GM12873 (cell line): ENCODE data around the gene PXMP4.

Experiments
- CTCF ChIP-seq: IDR thresholded peaks from 2 replicates; pipeline ENCODE4 v1.5.1; 2012; ENCODE audit warnings: low read depth, mild to moderate bottlenecking, moderate library complexity, low read length, control low read depth; ENCODE audit not compliant: insufficient read depth; ENCODE audit errors: missing control alignments

Gene PXMP4

GRCh38 chr20:33685328-33686099, 34.6 kb downstream of the PXMP4 start:
- no peak for TF ChIP-seq CTCF

- no peak for TF ChIP-seq CTCF
Observed at GRCh38 chr20:33684533-33685327, 35.4 kb downstream of the PXMP4 start.

- no peak for TF ChIP-seq CTCF
Observed at GRCh38 chr20:33681728-33682353, 38.3 kb downstream of the PXMP4 start.

- no peak for TF ChIP-seq CTCF
Observed at GRCh38 chr20:33681288-33681687, 38.8 kb downstream of the PXMP4 start.

GRCh38 chr20:33680686-33681085, 39.4 kb downstream of the PXMP4 start:
- TF ChIP-seq CTCF = no peak

- no peak for TF ChIP-seq CTCF
Observed at GRCh38 chr20:33679758-33680485, 40.2 kb downstream of the PXMP4 start.
